Iris pigment epithelial cell (primary cell): ENCODE measurements around the gene FABP6.
"Not testable (repeated sequence)": the region's sequence is repeated elsewhere in the genome, so short reads cannot be mapped to it uniquely, and the experiment has no call there.

Experiments used
- DNase-seq: peaks from one replicate; pipeline ENCODE4 v3.0.0-alpha.2; 2011; ENCODE audit warnings: low read depth

The FABP6 gene, protein sequence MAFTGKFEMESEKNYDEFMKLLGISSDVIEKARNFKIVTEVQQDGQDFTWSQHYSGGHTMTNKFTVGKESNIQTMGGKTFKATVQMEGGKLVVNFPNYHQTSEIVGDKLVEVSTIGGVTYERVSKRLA

DNA sequence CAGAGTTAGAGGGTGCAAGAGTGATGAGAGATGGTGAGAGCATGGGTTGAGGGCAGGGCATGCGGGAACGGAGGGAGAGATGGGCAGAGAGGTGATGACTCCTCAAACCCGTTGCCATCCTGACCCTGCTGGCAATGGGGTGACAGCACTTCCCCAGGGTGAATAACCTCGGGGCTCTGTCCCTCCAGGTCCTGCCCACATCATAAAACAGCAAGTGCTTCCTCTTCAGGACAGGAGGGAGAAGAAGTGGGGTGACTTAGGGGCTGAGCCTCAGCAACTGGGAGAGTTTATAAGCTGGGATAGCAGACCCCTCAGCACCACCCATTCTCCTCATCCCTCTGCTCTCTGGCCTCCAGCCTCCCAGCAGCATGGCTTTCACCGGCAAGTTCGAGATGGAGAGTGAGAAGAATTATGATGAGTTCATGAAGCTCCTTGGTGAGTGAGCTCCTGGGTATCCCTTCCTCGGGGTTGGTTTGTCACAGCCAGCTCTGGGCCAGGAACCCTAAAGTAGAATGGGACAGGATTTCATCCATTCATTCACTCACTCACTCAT lies at the start of gene FABP6:
TSS of gene FABP6 (plus strand) at position 317 of the 553 bp plus-strand sequence. CDS start at position 369, 52 bp downstream.
- DNase-seq, result no peak

DNA sequence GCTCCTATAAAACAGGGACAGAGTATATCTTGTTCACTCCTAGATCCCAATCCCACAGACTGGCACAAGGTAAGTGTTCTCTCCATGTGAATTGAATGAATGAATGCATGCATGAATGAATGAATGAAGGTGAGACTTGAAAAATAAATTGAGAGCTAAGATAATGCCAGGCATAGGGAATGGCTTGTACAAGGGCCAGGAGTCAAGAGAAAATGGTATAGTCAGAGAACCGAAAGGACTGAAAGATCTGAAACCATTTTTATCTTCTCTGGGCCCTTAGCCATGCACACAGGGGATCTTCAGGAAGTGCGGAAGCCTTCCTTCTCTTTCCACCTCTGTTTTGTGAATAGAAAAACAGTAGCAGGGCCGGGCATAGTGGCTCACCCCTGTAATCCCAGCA lies 48.4 kb upstream of the FABP6 start:
- DNase-seq, result no peak

GRCh38 chr5:160181965-160182622 lies 47.2 kb upstream of the FABP6 start:
- no peak for DNase-seq

DNA sequence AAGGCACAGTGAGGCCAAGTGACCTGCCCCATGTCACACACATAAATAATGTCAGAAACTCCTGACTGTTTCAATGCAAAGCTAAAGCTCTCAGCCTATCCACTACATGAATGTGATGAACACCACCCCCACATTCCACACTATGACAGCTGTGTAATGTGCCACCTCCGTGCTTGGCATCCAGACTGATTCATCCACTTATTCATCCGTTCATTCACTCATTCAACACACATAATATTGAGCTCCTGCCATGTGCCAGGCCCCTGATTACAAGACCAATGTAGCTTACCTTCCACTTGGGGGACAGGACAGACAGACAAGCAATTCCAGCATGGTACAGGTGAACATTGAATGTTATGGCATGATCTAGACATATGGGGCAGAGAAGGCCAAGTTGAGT lies 46.2 kb upstream of the FABP6 start:
- DNase-seq, result no peak

- no peak for DNase-seq
These were observed 43.5 kb upstream of the FABP6 start for GRCh38 chr5:160185626-160186360.

DNA sequence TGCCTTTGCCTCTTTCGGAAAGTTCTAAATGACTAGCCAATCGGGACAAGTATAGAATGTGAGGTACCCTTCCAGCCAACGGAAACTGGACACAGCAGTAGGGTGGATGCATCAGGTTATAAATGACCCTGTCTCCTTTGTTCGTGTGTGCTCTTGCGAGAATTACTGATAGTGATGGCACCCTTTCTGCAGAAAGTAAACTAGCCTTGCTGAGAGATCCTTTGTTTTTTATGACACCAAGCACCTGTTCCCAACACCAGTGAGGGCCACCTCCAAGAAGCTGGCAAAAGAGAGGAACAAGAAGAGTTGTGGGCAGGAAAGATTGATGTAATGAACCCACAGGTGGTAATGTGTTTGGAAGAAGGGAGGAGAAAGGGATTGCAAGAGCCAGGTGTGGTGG lies 42.8 kb upstream of the FABP6 start:
- DNase-seq, result no peak

GRCh38 chr5:160187091-160187490 lies 42.2 kb upstream of the FABP6 start:
- DNase-seq, result no peak

GRCh38 chr5:160188141-160189015 lies 40.9 kb upstream of the FABP6 start:
- DNase-seq, result peak; percentile 80

DNA sequence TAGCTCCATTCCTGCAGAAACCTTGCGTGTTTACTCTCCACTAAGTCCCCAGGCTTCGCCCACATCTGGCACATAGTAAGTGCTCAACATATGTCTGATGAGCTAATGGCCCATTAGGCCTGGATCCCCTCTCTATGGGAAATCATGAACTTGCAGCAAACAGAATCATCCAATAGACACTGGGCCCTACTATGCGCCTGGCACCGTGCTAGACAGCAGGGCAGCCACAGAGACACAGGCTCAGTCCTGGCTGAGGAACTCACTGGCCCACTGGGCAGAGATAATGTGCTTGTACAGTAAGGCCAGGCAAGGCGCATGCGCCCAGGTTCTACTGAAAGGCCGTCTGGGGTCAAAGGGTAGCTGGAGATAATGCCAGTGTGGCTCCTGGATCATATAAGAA lies 36.9 kb upstream of the FABP6 start:
- no peak for DNase-seq

DNA sequence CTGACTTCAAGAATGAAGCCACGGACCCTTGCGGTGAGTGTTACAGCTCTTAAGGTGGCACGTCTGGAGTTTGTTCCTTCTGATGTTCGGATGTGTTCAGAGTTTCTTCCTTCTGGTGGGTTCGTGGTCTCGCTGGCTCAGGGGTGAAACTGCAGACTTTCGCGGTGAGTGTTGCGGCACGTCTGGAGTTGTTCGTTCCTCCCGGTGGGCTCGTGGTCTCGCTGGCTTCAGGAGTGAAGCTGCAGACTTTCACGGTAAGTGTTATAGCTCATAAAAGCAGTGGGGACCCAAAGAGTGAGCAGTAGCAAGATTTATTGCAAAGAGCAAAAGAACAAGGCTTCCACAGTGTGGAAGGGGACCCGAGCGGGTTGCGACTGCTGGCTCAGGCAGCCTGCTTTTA lies 36.2 kb upstream of the FABP6 start:
- not testable (repeated sequence) for DNase-seq

- DNase-seq, result not testable (repeated sequence)
These were observed 35.5 kb upstream of the FABP6 start for GRCh38 chr5:160193790-160194189.

DNA sequence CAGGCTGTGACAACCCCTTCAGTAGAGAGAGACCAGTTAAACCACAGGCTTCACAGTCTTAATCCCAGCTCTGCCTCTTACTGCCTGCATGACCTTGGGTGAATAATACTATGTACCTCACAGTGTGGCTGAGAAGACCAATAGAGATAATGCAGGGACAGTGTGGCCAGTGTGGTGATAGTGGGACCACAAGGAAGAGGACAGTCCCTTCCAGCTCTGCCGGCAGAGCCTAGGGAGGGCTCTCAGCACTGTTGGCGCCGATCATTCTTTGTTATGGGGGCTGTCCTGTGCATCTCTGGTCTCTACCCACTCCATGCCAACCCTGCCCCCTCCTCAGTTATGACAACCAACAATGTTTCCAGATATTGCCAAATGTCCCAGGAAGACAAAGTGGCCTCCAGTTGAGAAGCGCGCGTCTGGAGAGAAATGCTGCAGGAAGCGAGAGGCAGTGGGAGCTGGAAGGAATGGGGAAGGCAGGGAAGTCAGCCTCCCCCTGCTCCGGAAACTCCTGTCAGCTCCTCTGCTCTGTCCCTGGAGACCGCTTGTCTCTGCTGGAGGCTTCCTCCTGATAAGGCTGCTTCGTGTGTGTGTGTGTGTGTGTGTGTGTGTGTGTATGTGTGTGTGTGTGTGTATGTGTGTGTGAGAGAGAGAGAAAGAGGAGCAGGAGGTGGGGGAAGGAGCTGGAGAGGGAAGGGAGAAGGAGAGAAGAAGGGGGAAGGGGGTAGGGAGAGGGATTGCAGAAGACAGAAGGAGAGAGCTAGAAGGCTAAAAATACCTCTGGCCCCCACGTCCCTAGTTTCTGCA lies 31.8 kb upstream of the FABP6 start:
- peak; percentile 38 for DNase-seq

GRCh38 chr5:160198146-160198545 lies 31.2 kb upstream of the FABP6 start:
- DNase-seq, result no peak

DNA sequence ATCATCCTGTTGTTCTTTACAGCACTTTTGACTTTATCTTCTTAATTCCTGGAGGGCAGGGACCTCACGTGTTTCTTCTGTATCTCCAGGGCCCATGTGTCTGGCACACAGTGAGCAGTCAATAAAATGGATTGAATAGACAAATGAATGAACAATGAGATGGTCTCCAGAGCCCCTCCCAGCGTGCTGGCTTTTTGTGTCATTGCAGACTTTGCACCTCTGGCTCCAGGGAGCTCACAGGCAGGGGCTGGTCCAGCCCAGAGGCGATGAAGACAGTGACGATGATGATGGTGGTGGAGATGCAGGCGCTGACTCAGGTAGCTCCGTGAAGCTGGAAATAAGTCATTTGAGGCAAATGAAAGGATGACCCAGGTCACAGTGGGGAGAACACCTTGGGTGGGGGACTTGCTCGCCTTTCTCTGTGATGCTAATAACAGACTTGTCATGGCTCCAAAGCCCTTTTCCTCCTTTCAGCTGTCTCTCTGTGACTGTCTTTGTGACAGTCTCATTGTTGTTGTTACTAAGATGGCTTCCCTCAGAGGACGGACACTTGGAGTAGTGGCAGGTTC lies 30.4 kb upstream of the FABP6 start:
- DNase-seq, result no peak

DNA sequence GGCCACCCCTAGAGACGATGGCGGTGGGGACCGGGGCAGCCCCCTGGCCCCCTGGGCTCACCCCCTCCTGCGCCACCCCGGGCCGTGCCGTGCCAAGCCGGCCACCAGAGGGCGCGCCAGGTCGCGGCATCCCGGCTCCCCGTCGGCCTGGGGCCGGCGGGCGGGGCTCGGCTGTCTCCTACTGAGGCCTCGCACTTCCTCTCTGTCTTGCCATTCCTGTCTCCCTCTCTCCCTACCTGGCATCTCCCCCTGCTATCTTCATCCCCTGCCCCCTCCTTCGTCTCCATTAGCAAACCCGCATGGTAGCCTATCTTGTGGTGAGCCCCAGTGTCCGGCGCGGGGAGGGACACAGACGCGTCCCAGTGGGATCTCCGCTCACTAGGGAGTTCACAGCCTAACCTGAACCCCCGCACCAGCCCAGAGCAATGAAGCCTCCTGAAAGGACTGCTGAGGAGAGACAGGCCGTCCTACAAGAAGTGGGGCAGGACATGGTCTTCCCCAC lies 29.8 kb upstream of the FABP6 start:
- peak; percentile 43 for DNase-seq

GRCh38 chr5:160207061-160207460 lies 22.2 kb upstream of the FABP6 start:
- no peak for DNase-seq

GRCh38 chr5:160209917-160210316 lies 19.4 kb upstream of the FABP6 start:
- DNase-seq, result no peak

- no peak for DNase-seq
These were observed 18.7 kb upstream of the FABP6 start for GRCh38 chr5:160210606-160211005.

DNA sequence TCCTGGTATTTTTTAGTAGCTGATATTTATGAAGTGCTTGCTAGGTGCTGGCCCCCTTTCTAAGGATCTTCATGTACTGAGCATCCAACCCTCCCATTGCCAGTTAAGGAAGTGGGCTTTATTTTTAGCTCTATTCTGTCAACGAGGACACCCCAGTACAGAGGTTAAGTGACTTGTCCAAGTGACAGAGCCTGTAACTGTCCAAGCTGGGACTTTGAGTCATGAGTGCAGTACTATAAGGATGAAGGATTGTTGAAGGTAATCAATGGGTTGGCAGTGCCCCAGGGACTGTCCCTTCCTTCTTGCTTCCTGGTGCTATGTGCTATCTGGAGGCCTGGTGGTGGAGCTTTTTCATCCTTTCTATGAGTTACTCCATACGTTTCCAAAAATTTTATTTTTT lies 18.0 kb upstream of the FABP6 start:
- no peak for DNase-seq

- peak; percentile 15 for DNase-seq
These were observed 15.8 kb upstream of the FABP6 start for GRCh38 chr5:160213537-160213936.

GRCh38 chr5:160219356-160219755 lies 9.9 kb upstream of the FABP6 start:
- no peak for DNase-seq
